Measurements from ENCODE around the gene CHST7.

DNA sequence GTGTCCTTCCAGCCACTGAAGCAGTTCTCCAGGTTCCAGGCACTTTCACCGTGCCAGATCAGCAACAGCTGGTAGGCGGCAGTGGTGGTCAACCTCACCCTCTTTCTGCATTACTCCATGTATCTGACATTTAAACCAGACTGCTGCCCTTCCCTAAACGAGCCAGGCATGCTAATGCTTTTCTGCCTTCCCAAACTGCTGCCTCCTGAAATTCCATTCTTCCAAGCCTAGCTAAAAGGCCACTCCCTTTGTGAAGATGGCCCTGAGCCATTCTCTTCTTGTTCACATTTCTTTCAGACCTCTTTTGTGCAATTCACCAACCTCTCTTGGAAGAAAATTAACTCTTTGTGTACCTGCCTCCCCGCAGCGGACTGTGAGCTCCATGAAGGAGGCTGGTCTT is 73.7 kb downstream of the CHST7 start:
- TF ChIP-seq ESRRA (IDR thresholded peaks at IDR 0.05; ENCODE audit: low read length) (no peak), POLR2AphosphoS5 (IDR thresholded peaks at IDR 0.05; ENCODE audit: low read length) (no peak), POLR2A (IDR thresholded peaks at IDR 0.05; ENCODE audit: low read depth, low read length) (no peak), EZH2 (IDR thresholded peaks at IDR 0.05; ENCODE audit: borderline replicate concordance, control insufficient read depth, low read depth, low read length) (no peak), RFX5 (IDR thresholded peaks at IDR 0.05; ENCODE audit: low read depth, low read length) (no peak)
- TF ChIP-seq, protein P1, sequence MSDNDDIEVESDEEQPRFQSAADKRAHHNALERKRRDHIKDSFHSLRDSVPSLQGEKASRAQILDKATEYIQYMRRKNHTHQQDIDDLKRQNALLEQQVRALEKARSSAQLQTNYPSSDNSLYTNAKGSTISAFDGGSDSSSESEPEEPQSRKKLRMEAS (IDR thresholded peaks at IDR 0.05; ENCODE audit: low read depth, low read length) = no peak

Measured in GM12878 (cell line).